H9 (cell line): Measurements from ENCODE around the gene MYH16. TPM values are rescaled to one million over a fixed set of nuclear protein-coding genes. Genes with fewer than 3 reads are reported as not detected.

Experiments used
- DNase-seq: peaks from one replicate; pipeline ENCODE4 v3.0.0-alpha.2; 2017
- H2AFZ ChIP-seq: one replicate; pipeline ENCODE4 v1.6.1; 2013; ENCODE audit warnings: mild to moderate bottlenecking, low read length, control low read depth, moderate library complexity
- H2AK5ac ChIP-seq: 2 replicates; pipeline ENCODE4 v1.6.1; 2013; ENCODE audit warnings: low read length, control low read depth, mixed read lengths; ENCODE audit not compliant: insufficient read length
- H2BK120ac ChIP-seq: one replicate; pipeline ENCODE4 v1.6.1; 2013; ENCODE audit warnings: low read depth, mild to moderate bottlenecking, low read length, control low read depth, inconsistent platforms; ENCODE audit not compliant: poor library complexity, severe bottlenecking
- H2BK12ac ChIP-seq: 2 replicates; pipeline ENCODE4 v1.6.1; 2013; ENCODE audit warnings: low read length, control low read depth, mixed read lengths, low read depth; ENCODE audit not compliant: insufficient read length
- H2BK15ac ChIP-seq: 2 replicates; pipeline ENCODE4 v1.6.1; 2013; ENCODE audit warnings: low read depth, low read length, control low read depth
- H2BK20ac ChIP-seq: one replicate; pipeline ENCODE4 v1.6.1; 2013; ENCODE audit warnings: low read depth, mild to moderate bottlenecking, low read length, control low read depth, inconsistent platforms; ENCODE audit not compliant: poor library complexity, severe bottlenecking
- H2BK5ac ChIP-seq: 2 replicates; pipeline ENCODE4 v1.6.1; 2013; ENCODE audit warnings: low read length, control low read depth, mixed read lengths; ENCODE audit not compliant: insufficient read length
- H3K14ac ChIP-seq: 2 replicates; pipeline ENCODE4 v1.6.1; 2013; ENCODE audit warnings: low read length, control low read depth; ENCODE audit not compliant: insufficient read depth
- H3K18ac ChIP-seq: 2 replicates; pipeline ENCODE4 v1.6.1; 2013; ENCODE audit warnings: low read depth, mild to moderate bottlenecking, mixed read lengths, low read length, control low read depth; ENCODE audit not compliant: insufficient read length
- H3K23ac ChIP-seq: 2 replicates; pipeline ENCODE4 v1.6.1; 2013; ENCODE audit warnings: low read length, control low read depth, mixed read lengths, low read depth; ENCODE audit not compliant: insufficient read length
- H3K23me2 ChIP-seq: 2 replicates; pipeline ENCODE4 v1.6.1; 2013; ENCODE audit warnings: low read depth, mild to moderate bottlenecking, mixed read lengths, low read length, control low read depth; ENCODE audit not compliant: insufficient read length, poor library complexity, severe bottlenecking
- H3K27ac ChIP-seq: 2 replicates; pipeline ENCODE4 v1.5.1; 2013; ENCODE audit warnings: low read length, control low read depth, mixed read lengths, low read depth; ENCODE audit not compliant: insufficient read length
- H3K27me3 ChIP-seq: 2 replicates; pipeline ENCODE4 v1.6.1; 2013; ENCODE audit warnings: low read length, control low read depth, inconsistent platforms; ENCODE audit not compliant: insufficient read depth
- H3K4ac ChIP-seq: 2 replicates; pipeline ENCODE4 v1.6.1; 2013; ENCODE audit warnings: low read depth, mild to moderate bottlenecking, control low read depth, inconsistent platforms, low read length, moderate library complexity
- H3K4me1 ChIP-seq: 2 replicates; pipeline ENCODE4 v1.6.1; 2013; ENCODE audit warnings: low read length, control low read depth, inconsistent platforms; ENCODE audit not compliant: insufficient read depth
- H3K4me2 ChIP-seq: 2 replicates; pipeline ENCODE4 v1.6.1; 2013; ENCODE audit warnings: low read length, control low read depth, mixed read lengths; ENCODE audit not compliant: insufficient read length, insufficient read depth
- H3K56ac ChIP-seq: 2 replicates; pipeline ENCODE4 v1.6.1; 2013; ENCODE audit warnings: low read depth, mild to moderate bottlenecking, mixed read lengths, low read length, control low read depth; ENCODE audit not compliant: insufficient read length
- H3K79me1 ChIP-seq: 2 replicates; pipeline ENCODE4 v1.6.1; 2013; ENCODE audit warnings: low read depth, mild to moderate bottlenecking, moderate library complexity, low read length, control low read depth, inconsistent platforms; ENCODE audit not compliant: insufficient read depth, poor library complexity, severe bottlenecking
- H3K79me2 ChIP-seq: 2 replicates; pipeline ENCODE4 v1.6.1; 2013; ENCODE audit warnings: low read length, control low read depth, inconsistent platforms; ENCODE audit not compliant: insufficient read depth
- H3K9ac ChIP-seq: 2 replicates; pipeline ENCODE4 v1.6.1; 2013; ENCODE audit warnings: low read length, control low read depth, mixed read lengths; ENCODE audit not compliant: insufficient read length; ENCODE audit errors: extremely low read depth
- H3K9me3 ChIP-seq: one replicate; pipeline ENCODE4 v1.6.1; 2013; ENCODE audit warnings: low read depth, low read length, inconsistent platforms; ENCODE audit not compliant: control insufficient read depth
- H3T11ph ChIP-seq: one replicate; pipeline ENCODE4 v1.6.1; 2013; ENCODE audit warnings: mild to moderate bottlenecking, low read length, control low read depth, inconsistent platforms
- H4K20me1 ChIP-seq: one replicate; pipeline ENCODE4 v1.6.1; 2013; ENCODE audit not compliant: control insufficient read depth, insufficient read length, insufficient read depth
- H4K5ac ChIP-seq: 2 replicates; pipeline ENCODE4 v1.6.1; 2013; ENCODE audit warnings: low read depth, mild to moderate bottlenecking, mixed read lengths, low read length, control low read depth; ENCODE audit not compliant: insufficient read length
- H4K8ac ChIP-seq: replicated peaks from 2 replicates; pipeline ENCODE4 v1.6.1; 2013; ENCODE audit warnings: low read length, control low read depth, mixed read lengths, low read depth; ENCODE audit not compliant: insufficient read length
- H4K91ac ChIP-seq: 2 replicates; pipeline ENCODE4 v1.6.1; 2013; ENCODE audit warnings: low read depth, mild to moderate bottlenecking, moderate library complexity, mixed read lengths, low read length, control low read depth; ENCODE audit not compliant: insufficient read length
- H3K27ac Mint-ChIP-seq, 3 experiments: 2 replicates in 2 of 3; 3 replicates in 1 of 3; pipeline ENCODE4 v1.8.0; 2020 to 2021; ENCODE audit warnings: mixed read lengths in 3 of 3, mild to moderate bottlenecking in 1 of 3, moderate library complexity in 1 of 3
- H3K27me3 Mint-ChIP-seq: 2 replicates; pipeline ENCODE4 v1.8.0; 2021; ENCODE audit warnings: low read depth, mild to moderate bottlenecking, moderate library complexity, mixed read lengths
- H3K36me3 Mint-ChIP-seq, 3 experiments: 2 replicates in 2 of 3; 3 replicates in 1 of 3; pipeline ENCODE4 v1.8.0; 2020 to 2021; ENCODE audit warnings: low read depth in 3 of 3, mixed read lengths in 3 of 3; ENCODE audit not compliant: insufficient read depth in 1 of 3
- H3K4me1 Mint-ChIP-seq, 2 experiments: 2 replicates each; pipeline ENCODE4 v1.8.0; 2020; ENCODE audit warnings: mixed read lengths in 2 of 2
- H3K4me3 Mint-ChIP-seq, 2 experiments: 2 replicates in 1 of 2; 3 replicates in 1 of 2; pipeline ENCODE4 v1.8.0; 2020 to 2021; ENCODE audit warnings: mild to moderate bottlenecking in 2 of 2, mixed read lengths in 2 of 2, moderate library complexity in 1 of 2
- H3K9me3 Mint-ChIP-seq, 2 experiments: 2 replicates in 1 of 2; 3 replicates in 1 of 2; pipeline ENCODE4 v1.8.0; 2020; ENCODE audit warnings: mild to moderate bottlenecking in 2 of 2, mixed read lengths in 2 of 2, moderate library complexity in 1 of 2
- WGBS: extraction: QIAGEN DNeasy Blood & Tissue Kit; methylation state at CpG from one replicate; pipeline ENCODE4 v1.1.7; 2013; ENCODE audit warnings: missing lambda C conversion rate, low lambda C conversion rate, mixed read lengths; ENCODE audit not compliant: insufficient read length; ENCODE audit errors: extremely low coverage; 5-methylcytosine and 5-hydroxymethylcytosine counted together
- total RNA-seq: library from RNA; stranded (reverse); gene quantifications from 2 replicates; pipeline ENCODE4 v1.2.1, GENCODE V29; 2021
- TF ChIP-seq, protein P1 (sequence below): fragments of 200-600 bp; sonication (generic); conservative IDR thresholded peaks from 3 replicates; pipeline ENCODE4 v1.8.0; 2021; ENCODE audit warnings: antibody characterized with exemption, mild to moderate bottlenecking

Gene MYH16
- total RNA-seq, 1 experiment from 2014 or later, result not detected

GRCh38 chr7:99255463-99255862 lies 17.2 kb upstream of the MYH16 start:
- H2BK15ac ChIP-seq, result no peak overlapping the region
- TF ChIP-seq, protein P1, sequence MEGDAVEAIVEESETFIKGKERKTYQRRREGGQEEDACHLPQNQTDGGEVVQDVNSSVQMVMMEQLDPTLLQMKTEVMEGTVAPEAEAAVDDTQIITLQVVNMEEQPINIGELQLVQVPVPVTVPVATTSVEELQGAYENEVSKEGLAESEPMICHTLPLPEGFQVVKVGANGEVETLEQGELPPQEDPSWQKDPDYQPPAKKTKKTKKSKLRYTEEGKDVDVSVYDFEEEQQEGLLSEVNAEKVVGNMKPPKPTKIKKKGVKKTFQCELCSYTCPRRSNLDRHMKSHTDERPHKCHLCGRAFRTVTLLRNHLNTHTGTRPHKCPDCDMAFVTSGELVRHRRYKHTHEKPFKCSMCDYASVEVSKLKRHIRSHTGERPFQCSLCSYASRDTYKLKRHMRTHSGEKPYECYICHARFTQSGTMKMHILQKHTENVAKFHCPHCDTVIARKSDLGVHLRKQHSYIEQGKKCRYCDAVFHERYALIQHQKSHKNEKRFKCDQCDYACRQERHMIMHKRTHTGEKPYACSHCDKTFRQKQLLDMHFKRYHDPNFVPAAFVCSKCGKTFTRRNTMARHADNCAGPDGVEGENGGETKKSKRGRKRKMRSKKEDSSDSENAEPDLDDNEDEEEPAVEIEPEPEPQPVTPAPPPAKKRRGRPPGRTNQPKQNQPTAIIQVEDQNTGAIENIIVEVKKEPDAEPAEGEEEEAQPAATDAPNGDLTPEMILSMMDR, result no peak
- no peak overlapping the region for H3K4ac ChIP-seq
- no peak overlapping the region for H2BK120ac ChIP-seq
- H4K5ac ChIP-seq, result no peak overlapping the region
- no peak overlapping the region for H3K4me3 Mint-ChIP-seq
- no peaks in the 10 kb centered on the region for H3K9me3 ChIP-seq
- no peak overlapping the region for H2AK5ac ChIP-seq
- H3K79me1 ChIP-seq, result no peaks in the 10 kb centered on the region
- peaks cover 2% of the 10 kb centered on the region for H4K20me1 ChIP-seq
- no peaks in the 10 kb centered on the region for H3K36me3 Mint-ChIP-seq
- no peak overlapping the region for H3K18ac ChIP-seq
- no peaks in the 10 kb centered on the region for H3K79me2 ChIP-seq
- H3K14ac ChIP-seq, result no peak overlapping the region; the same call in 1 of the 2 replicates
- H2BK12ac ChIP-seq, result no peak overlapping the region
- no peak overlapping the region for H4K91ac ChIP-seq
- H3K27me3 Mint-ChIP-seq, result no peaks in the 10 kb centered on the region
- H3T11ph ChIP-seq, result no peak overlapping the region
- no peak for DNase-seq
- H3K23ac ChIP-seq, result no peak overlapping the region
- peaks cover 12 to 18% of the 10 kb centered on the region in 2 experiments; a peak in 3 of 4 replicates for H3K4me1 Mint-ChIP-seq
- no CpG with 5 or more reads among the region's 4 CpGs for WGBS
- no peaks in the 10 kb centered on the region for H3K23me2 ChIP-seq
- no peak overlapping the region for H4K8ac ChIP-seq
- no peaks in the 10 kb centered on the region for H3K4me1 ChIP-seq
- no peak overlapping the region for H3K9ac ChIP-seq
- H3K27ac ChIP-seq, result no peak overlapping the region
- no peaks in the 10 kb centered on the region for H3K27me3 ChIP-seq
- no peak overlapping the region for H3K56ac ChIP-seq
- no peak overlapping the region for H2BK5ac ChIP-seq
- no peak overlapping the region for H2AFZ ChIP-seq
- H2BK20ac ChIP-seq, result no peak overlapping the region
- no peak overlapping the region for H3K27ac Mint-ChIP-seq
- H3K9me3 Mint-ChIP-seq, result no peaks in the 10 kb centered on the region
- H3K4me2 ChIP-seq, result no peak overlapping the region
